Prostate gland (tissue), 2 donors: ENCODE measurements around the gene CDK8. TPM values are rescaled to one million over a fixed set of nuclear protein-coding genes. Genes with fewer than 3 reads are reported as not detected.

Source experiments
- DNase-seq: peaks from one replicate; pipeline ENCODE4 v3.0.0-alpha.2; 2019; ENCODE audit warnings: low spot score
- H3K27ac ChIP-seq, 2 donors: fragments of 200-600 bp; sonication (generic); 2 replicates each; pipeline ENCODE4 v1.5.1; 2017 to 2019
- H3K27me3 ChIP-seq: fragments of 200-600 bp; sonication (generic); replicated peaks from 2 replicates; pipeline ENCODE4 v1.5.1; 2019; ENCODE audit not compliant: insufficient read depth
- H3K36me3 ChIP-seq, 2 donors: fragments of 200-600 bp; sonication (generic); 1 replicate in 1 of 2; 2 replicates in 1 of 2; pipeline versions ENCODE4 v1.5.1 to v1.8.1; 2017 to 2019
- H3K4me1 ChIP-seq: fragments of 200-600 bp; sonication (generic); replicated peaks from 2 replicates; pipeline ENCODE4 v1.5.1; 2019
- H3K4me3 ChIP-seq, 2 donors: fragments of 200-600 bp; sonication (generic); 2 replicates each; pipeline ENCODE4 v1.5.1; 2017 to 2019
- H3K9me3 ChIP-seq: fragments of 200-600 bp; sonication (generic); 2 replicates; pipeline ENCODE4 v1.5.1; 2017
- POLR2A ChIP-seq: fragments of 450-650 bp; IDR thresholded peaks from one replicate; pipeline ENCODE4 v1.6.1; 2016; ENCODE audit warnings: antibody characterized with exemption, mild to moderate bottlenecking
- POLR2AphosphoS5 ChIP-seq: sonication (generic); formaldehyde crosslinking; IDR thresholded peaks from one replicate; pipeline ENCODE4 v1.6.1; 2017; ENCODE audit warnings: antibody characterized with exemption
- WGBS: methylation state at CpG from one replicate; pipeline ENCODE4 v1.1.5; 2018; 5-methylcytosine and 5-hydroxymethylcytosine counted together
- intact Hi-C: fragments of 100-400 bp; cut with DNase I; formaldehyde crosslinking; loops from one replicate; pipeline ENCODE4 v1.14.2; 2022
- total RNA-seq, 2 donors: library from RNA; depleted of rRNA; stranded (reverse); fragments of >200 nt; gene quantifications; one replicate each; pipeline ENCODE4 v1.1.0, GENCODE V29; 2016
- TF ChIP-seq, protein P1 (sequence below), 4 experiments: fragments of 200-600 bp in 2 of 4; fragments of 450-650 bp in 2 of 4; sonication (generic) in 2 of 4; IDR thresholded peaks; 1 replicate in 3 of 4; 2 replicates in 1 of 4; pipeline ENCODE4 v1.5.1; 2016 to 2019; ENCODE audit warnings: antibody characterized with exemption in 4 of 4, mild to moderate bottlenecking in 2 of 4, moderate library complexity in 2 of 4

The CDK8 gene
- total RNA-seq, 2 donors from 2014 or later = 9.9 to 11.6 TPM

DNA sequence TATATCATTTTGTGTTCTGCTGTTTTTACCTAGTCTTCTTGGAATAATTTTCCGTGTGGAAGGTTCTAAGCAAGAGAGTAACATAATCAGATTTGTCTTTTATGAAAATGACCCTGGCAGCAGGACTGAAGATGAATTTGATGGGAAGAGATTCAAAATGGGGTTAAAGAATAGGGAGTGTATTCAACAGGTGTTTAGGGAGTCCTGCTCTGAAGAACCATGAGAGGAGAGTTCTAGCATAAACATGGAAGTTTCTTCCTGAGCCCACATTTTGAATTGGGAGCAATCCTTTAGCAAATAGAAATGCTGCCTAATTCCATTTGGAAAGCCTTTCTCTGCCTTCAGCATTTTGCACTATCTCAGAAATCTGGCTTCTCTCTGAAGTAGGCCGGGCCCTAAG is 127.0 kb downstream of the CDK8 start:
- TF ChIP-seq POLR2A (no peak), POLR2AphosphoS5 (no peak)
- TF ChIP-seq, protein P1, sequence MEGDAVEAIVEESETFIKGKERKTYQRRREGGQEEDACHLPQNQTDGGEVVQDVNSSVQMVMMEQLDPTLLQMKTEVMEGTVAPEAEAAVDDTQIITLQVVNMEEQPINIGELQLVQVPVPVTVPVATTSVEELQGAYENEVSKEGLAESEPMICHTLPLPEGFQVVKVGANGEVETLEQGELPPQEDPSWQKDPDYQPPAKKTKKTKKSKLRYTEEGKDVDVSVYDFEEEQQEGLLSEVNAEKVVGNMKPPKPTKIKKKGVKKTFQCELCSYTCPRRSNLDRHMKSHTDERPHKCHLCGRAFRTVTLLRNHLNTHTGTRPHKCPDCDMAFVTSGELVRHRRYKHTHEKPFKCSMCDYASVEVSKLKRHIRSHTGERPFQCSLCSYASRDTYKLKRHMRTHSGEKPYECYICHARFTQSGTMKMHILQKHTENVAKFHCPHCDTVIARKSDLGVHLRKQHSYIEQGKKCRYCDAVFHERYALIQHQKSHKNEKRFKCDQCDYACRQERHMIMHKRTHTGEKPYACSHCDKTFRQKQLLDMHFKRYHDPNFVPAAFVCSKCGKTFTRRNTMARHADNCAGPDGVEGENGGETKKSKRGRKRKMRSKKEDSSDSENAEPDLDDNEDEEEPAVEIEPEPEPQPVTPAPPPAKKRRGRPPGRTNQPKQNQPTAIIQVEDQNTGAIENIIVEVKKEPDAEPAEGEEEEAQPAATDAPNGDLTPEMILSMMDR (IDR thresholded peaks at IDR 0.05) = no peak
- Histone ChIP-seq H3K4me1 (no peaks in the 10 kb centered on the region), H3K4me3 (no peak overlapping the region), H3K27me3 (no peaks in the 10 kb centered on the region), H3K27ac (no peak overlapping the region), H3K9me3 (no peaks in the 10 kb centered on the region), H3K36me3 (no peaks in the 10 kb centered on the region)
- intact Hi-C loops = no loop called here
- no peak for DNase-seq
- WGBS = 90% methylated on average over 2 of the region's 2 CpGs

DNA sequence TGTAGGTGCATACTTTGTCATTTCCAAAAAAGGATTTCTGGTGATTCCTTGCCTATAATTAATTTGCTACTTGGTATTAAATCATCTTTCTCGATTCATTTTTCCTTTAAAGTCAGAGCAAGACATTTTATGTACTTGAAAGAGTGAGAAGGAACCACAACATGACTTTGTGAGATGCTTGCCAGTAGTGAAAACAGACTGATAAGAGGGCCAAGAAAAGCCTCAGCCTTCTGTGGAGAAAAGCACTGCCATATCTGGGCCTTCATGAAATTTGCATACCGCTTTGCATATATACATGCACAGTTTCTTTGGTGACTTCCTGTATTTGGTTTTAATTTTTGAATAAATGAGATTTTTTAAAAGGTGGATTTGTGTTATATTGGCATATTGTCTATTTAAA is 128.4 kb downstream of the CDK8 start:
- TF ChIP-seq POLR2AphosphoS5 (no peak), POLR2A (no peak)
- TF ChIP-seq, protein P1 (IDR thresholded peaks at IDR 0.05) = no peak
- no peaks in the 10 kb centered on the region for H3K36me3 ChIP-seq
- H3K9me3 ChIP-seq = no peaks in the 10 kb centered on the region
- DNase-seq = no peak
- 88% methylated on average over 2 of the region's 2 CpGs for WGBS
- intact Hi-C loops = no loop called here
- H3K4me1 ChIP-seq = no peaks in the 10 kb centered on the region
- H3K27ac ChIP-seq = no peak overlapping the region
- no peaks in the 10 kb centered on the region for H3K27me3 ChIP-seq
- H3K4me3 ChIP-seq = no peak overlapping the region

DNA sequence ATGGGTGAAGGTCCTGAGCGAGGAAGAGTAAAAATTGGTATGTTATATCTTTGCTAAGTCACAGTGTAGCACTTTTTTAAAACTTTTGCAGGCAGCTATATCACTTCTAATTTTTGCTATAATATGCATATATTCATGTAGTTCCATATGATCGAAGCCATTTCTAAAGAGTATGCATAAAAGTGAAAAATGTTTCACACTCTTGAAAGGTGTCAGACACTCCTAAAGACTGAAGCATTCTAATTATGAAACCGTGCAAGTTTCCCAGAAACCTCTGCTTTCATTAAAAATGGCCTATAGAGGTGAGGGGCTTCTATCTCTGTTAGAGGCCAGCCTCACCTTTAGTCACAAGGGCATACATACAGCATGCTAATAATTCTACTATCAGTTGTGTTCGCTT is 128.9 kb downstream of the CDK8 start:
- H3K9me3 ChIP-seq = no peaks in the 10 kb centered on the region
- H3K4me3 ChIP-seq = no peak overlapping the region
- WGBS = 92% methylated on average over 4 of the region's 4 CpGs
- no peak for DNase-seq
- H3K27me3 ChIP-seq = no peaks in the 10 kb centered on the region
- H3K4me1 ChIP-seq = no peaks in the 10 kb centered on the region
- TF ChIP-seq POLR2AphosphoS5 = no peak
- TF ChIP-seq, protein P1 (IDR thresholded peaks at IDR 0.05) = no peak
- no peak for TF ChIP-seq POLR2A
- H3K36me3 ChIP-seq = no peaks in the 10 kb centered on the region
- intact Hi-C loops = no loop called here
- no peak overlapping the region for H3K27ac ChIP-seq

DNA sequence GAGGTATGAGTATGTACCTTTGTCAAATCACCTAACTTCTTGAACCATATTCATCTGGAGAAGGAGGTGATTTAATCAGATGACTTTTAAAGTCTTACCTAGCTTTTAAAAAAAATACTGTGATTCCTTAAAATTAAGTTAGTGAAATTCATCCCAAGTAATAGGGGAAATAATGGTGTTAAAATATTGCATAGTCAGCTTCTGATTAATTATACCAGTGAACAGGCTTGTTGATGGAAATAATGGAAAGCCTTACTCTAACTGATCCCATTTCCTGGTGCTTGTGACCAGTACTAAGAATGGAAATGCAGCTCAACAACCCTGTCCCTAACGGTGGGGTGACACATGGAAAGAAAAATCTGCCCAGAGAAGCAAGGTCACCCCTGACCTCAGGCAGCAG is 130.7 kb downstream of the CDK8 start:
- Histone ChIP-seq H3K27ac (no peak overlapping the region), H3K27me3 (no peaks in the 10 kb centered on the region), H3K36me3 (no peaks in the 10 kb centered on the region), H3K4me3 (no peak overlapping the region), H3K9me3 (no peaks in the 10 kb centered on the region), H3K4me1 (no peaks in the 10 kb centered on the region)
- 88% methylated on average over 1 of the region's 1 CpG for WGBS
- intact Hi-C loops = no loop called here
- TF ChIP-seq POLR2AphosphoS5 (no peak), POLR2A (no peak)
- TF ChIP-seq, protein P1 (IDR thresholded peaks at IDR 0.05) = no peak
- no peak for DNase-seq

DNA sequence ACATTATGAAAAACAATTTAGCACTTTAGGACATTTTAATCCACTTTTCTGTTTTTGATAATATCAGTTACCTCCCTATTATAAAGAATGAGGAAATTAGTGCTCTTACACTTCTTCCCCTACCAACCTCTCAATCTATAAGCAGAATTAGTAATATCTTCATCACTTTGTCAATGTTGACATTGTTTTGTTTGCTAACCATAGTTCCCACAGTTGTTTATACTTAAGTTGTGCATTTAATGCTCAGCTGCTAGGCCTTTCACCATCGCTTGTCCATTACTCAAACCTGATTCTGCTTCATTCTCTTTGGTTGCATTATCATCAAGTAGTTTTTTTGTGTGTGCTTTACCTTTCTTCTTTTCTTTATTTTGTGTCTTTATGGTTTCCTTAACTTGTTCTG is 132.1 kb downstream of the CDK8 start:
- no peaks in the 10 kb centered on the region for H3K9me3 ChIP-seq
- intact Hi-C loops = no loop called here
- TF ChIP-seq, protein P1 (IDR thresholded peaks at IDR 0.05) = no peak
- H3K27me3 ChIP-seq = no peaks in the 10 kb centered on the region
- no peak overlapping the region for H3K27ac ChIP-seq
- WGBS = 94% methylated on average over 1 of the region's 1 CpG
- DNase-seq = no peak
- no peak overlapping the region for H3K4me3 ChIP-seq
- H3K36me3 ChIP-seq = no peaks in the 10 kb centered on the region
- H3K4me1 ChIP-seq = no peaks in the 10 kb centered on the region
